Measurements from ENCODE around the gene ZCCHC9.
"Not testable (repeated sequence)": the region's sequence is repeated elsewhere in the genome, so short reads cannot be mapped to it uniquely, and the experiment has no call there.

The ZCCHC9 gene

DNA sequence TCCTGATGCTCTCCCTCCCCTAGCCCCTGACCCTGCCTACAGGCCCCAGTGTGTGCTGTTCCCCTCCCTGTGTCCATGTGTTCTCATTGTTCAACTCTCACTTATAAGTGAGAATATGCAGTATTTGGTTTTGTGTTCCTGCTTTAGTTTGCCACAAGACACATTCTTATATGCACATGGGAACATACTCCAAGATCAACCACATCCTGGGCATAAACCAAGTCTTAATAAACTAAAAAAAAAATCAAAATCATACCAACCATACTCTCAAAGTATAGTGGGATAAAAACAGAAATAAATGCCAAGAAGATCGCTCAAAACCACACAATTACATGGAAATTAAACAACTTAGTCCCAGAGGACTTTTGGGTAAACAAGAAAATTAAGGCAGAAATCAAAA, 11.2 kb upstream of the ZCCHC9 start:
- DNase-seq (ENCODE audit: low spot score), result no peak
- in situ Hi-C loops (cut with MboI; ENCODE audit: low pct_unique_long_range_greater_than_20kb, low sequenced_read_pairs, unreplicated experiment), result no loop called here
- TF ChIP-seq, protein P1, sequence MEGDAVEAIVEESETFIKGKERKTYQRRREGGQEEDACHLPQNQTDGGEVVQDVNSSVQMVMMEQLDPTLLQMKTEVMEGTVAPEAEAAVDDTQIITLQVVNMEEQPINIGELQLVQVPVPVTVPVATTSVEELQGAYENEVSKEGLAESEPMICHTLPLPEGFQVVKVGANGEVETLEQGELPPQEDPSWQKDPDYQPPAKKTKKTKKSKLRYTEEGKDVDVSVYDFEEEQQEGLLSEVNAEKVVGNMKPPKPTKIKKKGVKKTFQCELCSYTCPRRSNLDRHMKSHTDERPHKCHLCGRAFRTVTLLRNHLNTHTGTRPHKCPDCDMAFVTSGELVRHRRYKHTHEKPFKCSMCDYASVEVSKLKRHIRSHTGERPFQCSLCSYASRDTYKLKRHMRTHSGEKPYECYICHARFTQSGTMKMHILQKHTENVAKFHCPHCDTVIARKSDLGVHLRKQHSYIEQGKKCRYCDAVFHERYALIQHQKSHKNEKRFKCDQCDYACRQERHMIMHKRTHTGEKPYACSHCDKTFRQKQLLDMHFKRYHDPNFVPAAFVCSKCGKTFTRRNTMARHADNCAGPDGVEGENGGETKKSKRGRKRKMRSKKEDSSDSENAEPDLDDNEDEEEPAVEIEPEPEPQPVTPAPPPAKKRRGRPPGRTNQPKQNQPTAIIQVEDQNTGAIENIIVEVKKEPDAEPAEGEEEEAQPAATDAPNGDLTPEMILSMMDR (IDR thresholded peaks at IDR 0.05; ENCODE audit: extremely low read depth, insufficient read depth, missing control alignments), result no peak

DNA sequence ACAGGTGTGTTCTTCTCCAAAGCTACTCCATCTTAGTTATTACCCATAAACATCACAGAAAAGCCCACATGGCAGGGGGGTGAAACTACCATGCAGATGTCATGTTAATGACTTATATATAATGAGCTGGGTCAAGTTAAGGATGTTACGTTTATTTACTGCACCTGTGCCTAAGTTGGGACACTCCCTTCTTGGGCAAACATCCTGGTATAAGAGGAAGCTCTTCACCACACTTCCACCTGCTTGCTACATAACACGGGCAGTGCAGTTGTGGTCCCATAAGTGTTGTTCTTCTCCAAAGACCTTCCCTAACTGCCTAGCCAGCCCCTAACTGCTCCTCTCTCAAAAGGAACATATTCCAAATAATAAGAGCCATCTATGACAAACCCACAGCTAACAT, 9.3 kb upstream of the ZCCHC9 start:
- TF ChIP-seq, protein P1 (IDR thresholded peaks at IDR 0.05; ENCODE audit: extremely low read depth, insufficient read depth, missing control alignments), result no peak
- DNase-seq (ENCODE audit: low spot score), result no peak
- in situ Hi-C loops (cut with MboI; ENCODE audit: low pct_unique_long_range_greater_than_20kb, low sequenced_read_pairs, unreplicated experiment), result no loop called here

DNA sequence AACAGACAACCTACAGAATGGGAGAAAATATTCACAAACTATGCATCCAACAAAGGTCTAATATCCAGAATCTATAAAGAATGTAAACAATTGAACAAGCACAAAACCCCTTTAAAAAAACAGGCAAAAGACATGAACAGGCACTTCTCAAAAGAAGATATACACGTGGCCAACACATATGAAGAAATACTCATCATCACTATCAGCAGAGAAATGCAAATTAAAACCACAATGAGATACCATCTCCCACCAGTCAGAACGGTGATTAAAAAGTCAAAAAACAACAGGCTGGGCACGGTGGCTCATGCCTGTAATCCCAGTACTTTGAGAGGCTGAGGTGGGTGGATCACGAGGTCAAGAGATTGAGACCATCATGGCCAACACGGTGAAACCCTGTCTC, 7.4 kb upstream of the ZCCHC9 start:
- in situ Hi-C loops (cut with MboI; ENCODE audit: low pct_unique_long_range_greater_than_20kb, low sequenced_read_pairs, unreplicated experiment), result not testable (repeated sequence)

DNA sequence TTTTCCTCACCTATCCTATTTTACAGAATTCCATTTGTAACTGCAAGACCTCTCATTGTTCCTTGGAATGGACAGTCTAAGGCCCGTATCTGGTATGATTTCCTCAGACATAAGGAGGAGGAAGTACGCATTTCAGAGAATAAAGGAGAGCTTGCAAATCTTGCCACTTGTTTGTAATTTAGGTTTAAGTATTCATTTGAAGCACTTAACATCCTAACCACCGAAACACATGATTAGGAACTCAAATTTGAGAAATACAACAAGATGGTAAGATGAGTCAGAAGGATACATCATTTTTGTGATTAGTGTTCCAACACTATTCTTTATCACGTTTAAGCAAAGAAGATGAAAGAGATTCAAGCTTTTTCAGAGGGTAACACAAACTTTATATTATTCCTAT, 3.9 kb upstream of the ZCCHC9 start:
- DNase-seq (ENCODE audit: low spot score), result no peak
- in situ Hi-C loops (cut with MboI; ENCODE audit: low pct_unique_long_range_greater_than_20kb, low sequenced_read_pairs, unreplicated experiment), result no loop called here
- TF ChIP-seq, protein P1 (IDR thresholded peaks at IDR 0.05; ENCODE audit: extremely low read depth, insufficient read depth, missing control alignments), result no peak

More for the DNA sequence above, 7.4 kb upstream of the ZCCHC9 start:
- not testable (repeated sequence) for DNase-seq (ENCODE audit: low spot score)

DNA sequence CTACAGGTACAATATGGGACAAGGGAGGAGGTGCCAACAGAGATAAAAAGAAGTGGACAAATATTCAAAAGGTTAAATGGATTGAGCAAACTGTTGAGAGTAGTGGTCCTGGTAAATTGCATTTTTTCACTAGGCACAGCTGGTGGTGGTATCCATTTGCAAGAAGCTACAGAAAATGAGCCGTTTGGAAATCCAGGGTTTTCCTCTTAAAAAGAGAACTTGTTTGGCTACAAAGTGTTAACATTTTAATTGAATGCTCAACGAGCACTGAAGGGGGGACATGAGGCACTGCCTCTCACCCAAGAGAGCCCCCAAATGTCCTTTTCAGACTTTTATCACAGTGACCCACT, 491 bp upstream of the ZCCHC9 start:
- DNase-seq (ENCODE audit: low spot score), result no peak
- TF ChIP-seq, protein P1 (IDR thresholded peaks at IDR 0.05; ENCODE audit: extremely low read depth, insufficient read depth, missing control alignments), result no peak
- in situ Hi-C loops (cut with MboI; ENCODE audit: low pct_unique_long_range_greater_than_20kb, low sequenced_read_pairs, unreplicated experiment), result no loop called here

DNA sequence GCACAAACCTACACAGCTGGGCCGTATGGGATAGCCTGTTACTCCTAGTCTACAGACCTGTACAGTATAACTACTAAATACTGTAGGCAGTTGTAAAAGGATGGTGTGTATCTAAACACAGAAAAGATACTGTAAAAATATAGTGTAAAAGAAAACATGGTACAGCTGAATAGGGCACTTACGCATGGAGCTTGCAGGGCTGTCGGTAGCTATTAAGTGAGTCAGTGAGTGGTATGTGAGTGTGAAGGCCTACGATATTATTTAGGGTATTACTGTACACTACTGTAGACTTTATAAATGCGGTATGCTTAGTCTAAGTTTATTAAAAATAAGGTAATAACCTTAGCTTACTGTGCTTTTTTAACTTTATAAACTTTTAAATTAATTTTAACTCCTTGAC, 1.2 kb downstream of the ZCCHC9 start:
- DNase-seq (ENCODE audit: low spot score), result no peak
- TF ChIP-seq, protein P1 (IDR thresholded peaks at IDR 0.05; ENCODE audit: extremely low read depth, insufficient read depth, missing control alignments), result no peak
- in situ Hi-C loops (cut with MboI; ENCODE audit: low pct_unique_long_range_greater_than_20kb, low sequenced_read_pairs, unreplicated experiment), result no loop called here

DNA sequence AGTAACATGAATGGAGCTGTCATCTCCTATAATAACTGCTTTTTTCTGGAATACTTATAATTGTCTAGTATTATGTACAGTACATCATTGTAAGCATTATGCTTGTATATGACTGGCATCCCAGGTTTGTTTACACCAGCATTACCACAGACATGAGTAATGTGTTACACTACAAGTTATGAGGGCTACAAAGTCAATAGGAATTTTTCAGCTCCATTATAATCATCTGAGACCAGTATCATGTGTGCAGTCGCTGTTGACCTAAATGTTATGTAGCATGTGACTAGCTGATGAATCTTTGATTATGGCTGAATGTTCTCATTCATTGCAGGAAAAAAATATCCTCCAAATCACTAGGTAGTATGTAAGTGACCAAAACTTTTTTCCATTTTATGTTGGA, 2.2 kb downstream of the ZCCHC9 start:
- TF ChIP-seq, protein P1 (IDR thresholded peaks at IDR 0.05; ENCODE audit: extremely low read depth, insufficient read depth, missing control alignments), result no peak
- in situ Hi-C loops (cut with MboI; ENCODE audit: low pct_unique_long_range_greater_than_20kb, low sequenced_read_pairs, unreplicated experiment), result no loop called here
- DNase-seq (ENCODE audit: low spot score), result no peak
